Measurements from ENCODE around the gene C19orf53. TPM values are rescaled to one million over a fixed set of nuclear protein-coding genes. Genes with fewer than 3 reads are reported as not detected.

C19orf53 gene
- total and polyA plus RNA-seq, 9 of the 15 experiments (the other 6 are each of a cell fraction or from before 2014, with no cell fraction given) = 98.5 to 441 (median 164) TPM

- no peak for ATAC-seq
- Histone ChIP-seq H3K9me3 (replicated peaks; ENCODE audit: control insufficient read depth, insufficient read depth, low read depth, low read length) (no peaks in the 10 kb centered on the region), H4K20me1 (replicated peaks; ENCODE audit: control insufficient read depth, insufficient read depth, low read length) (no peaks in the 10 kb centered on the region), H3K27me3 (ENCODE audit: control insufficient read depth in 2 of 2, insufficient read depth in 2 of 2, low read length in 2 of 2) (no peaks in the 10 kb centered on the region), H3K4me3 (no peak overlapping the region), H3K4me1 (replicated peaks in 1 of 2; ENCODE audit: control insufficient read depth in 2 of 2, insufficient read depth in 2 of 2, low read length in 2 of 2) (peaks cover 7 to 43% of the 10 kb centered on the region in 2 experiments; a peak in 3 of 5 replicates), H3K4me2 (ENCODE audit: insufficient read depth, low read length) (no peak overlapping the region), H3K79me2 (ENCODE audit: control insufficient read depth, insufficient read depth, low read length) (peaks cover 28% of the 10 kb centered on the region), H3K36me3 (ENCODE audit: control insufficient read depth, insufficient read depth, low read length) (peaks cover 60% of the 10 kb centered on the region; the same call in 1 of the 3 replicates), H3K9me1 (ENCODE audit: control insufficient read depth, insufficient read depth, low read length) (no peaks in the 10 kb centered on the region), H3K9ac (ENCODE audit: insufficient read depth in 1 of 2, low read depth in 2 of 2, low read length in 2 of 2) (peak overlapping the region in 1 of 2 experiments; percentile 97; a peak in 2 of 4 replicates), H3K27ac (ENCODE audit: extremely low read depth, low read depth, low read length) (no peak overlapping the region), H2AFZ (ENCODE audit: low read depth, low read length) (no peak overlapping the region)
- no TSS peak for BruUV-seq (replicated peaks)
- ChIA-PET POLR2A (no interaction called here), CTCF (ENCODE audit: low intra/inter-chr PET ratio) (no interaction called here)
- no peak for FAIRE-seq
- no peak for DNase-seq (ENCODE audit: extremely low read depth in 1 of 4, low spot score in 3 of 4)
- WGBS (ENCODE audit: insufficient coverage, low coverage, missing lambda C conversion rate) = 94% methylated on average over 3 of the region's 3 CpGs
- intact Hi-C loops (cut with micrococcal nuclease) (no loop called here), in situ Hi-C loops (cut with MboI) (no loop called here)
- TF ChIP-seq RERE (CRISPR knock-in tag; IDR thresholded peaks at IDR 0.05; ENCODE audit: borderline replicate concordance) = no peak
- TF ChIP-seq CGGBP1 (CRISPR knock-in tag; IDR thresholded peaks at IDR 0.05) = no peak
- no peak for TF ChIP-seq SRSF3 (IDR thresholded peaks at IDR 0.05; ENCODE audit: insufficient read depth, low read length)
- TF ChIP-seq NBN (IDR thresholded peaks at IDR 0.05; ENCODE audit: low read depth) = no peak
- TF ChIP-seq ZFP30 (CRISPR knock-in tag; IDR thresholded peaks at IDR 0.05; ENCODE audit: borderline replicate concordance) = no peak
- TF ChIP-seq TAF15 (IDR thresholded peaks at IDR 0.05; ENCODE audit: low read depth, low read length) = no peak
These were observed 8.2 kb upstream of the C19orf53 start for GRCh38 chr19:13766095-13766481.

Data from K562 (cell line).